ENCODE measurements around the gene LIN7A. TPM values are rescaled to one million over a fixed set of nuclear protein-coding genes. Genes with fewer than 3 reads are reported as not detected.

The LIN7A gene
- total and polyA plus RNA-seq, 7 donors = 0.48 to 2.1 (median 0.81) TPM

DNA sequence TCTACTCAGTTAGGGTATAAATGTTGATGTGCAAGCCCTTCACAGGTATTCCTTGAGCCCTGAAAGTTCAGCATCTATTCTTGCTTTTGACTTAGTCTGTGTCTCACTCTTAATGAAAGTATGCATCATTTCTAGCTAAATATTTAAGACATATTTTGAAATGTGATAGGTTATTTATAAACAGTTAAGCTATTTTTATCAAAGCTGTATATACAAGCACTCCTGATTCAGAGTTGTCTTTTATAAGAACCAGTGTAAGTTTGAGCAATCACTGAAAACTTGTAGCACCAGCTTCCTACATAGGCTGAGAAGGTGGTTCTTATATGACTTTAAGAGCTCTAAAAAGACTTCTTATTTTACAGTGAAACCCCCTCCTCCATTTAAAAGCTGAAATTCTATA, 122.4 kb downstream of the LIN7A start:
- ATAC-seq = no peak
- Histone ChIP-seq H3K4me1 (no peaks in the 10 kb centered on the region), H3K9me3 (no peaks in the 10 kb centered on the region), H3K36me3 (ENCODE audit: insufficient read depth in 1 of 2, low read depth in 1 of 2) (no peaks in the 10 kb centered on the region), H3K27me3 (ENCODE audit: insufficient read depth in 3 of 3, low read length in 2 of 3) (no peaks in the 10 kb centered on the region), H3K4me3 (no peak overlapping the region), H3K27ac (no peak overlapping the region)
- intact Hi-C loops (cut with DNase I) = no loop called here
- TF ChIP-seq, protein P1, sequence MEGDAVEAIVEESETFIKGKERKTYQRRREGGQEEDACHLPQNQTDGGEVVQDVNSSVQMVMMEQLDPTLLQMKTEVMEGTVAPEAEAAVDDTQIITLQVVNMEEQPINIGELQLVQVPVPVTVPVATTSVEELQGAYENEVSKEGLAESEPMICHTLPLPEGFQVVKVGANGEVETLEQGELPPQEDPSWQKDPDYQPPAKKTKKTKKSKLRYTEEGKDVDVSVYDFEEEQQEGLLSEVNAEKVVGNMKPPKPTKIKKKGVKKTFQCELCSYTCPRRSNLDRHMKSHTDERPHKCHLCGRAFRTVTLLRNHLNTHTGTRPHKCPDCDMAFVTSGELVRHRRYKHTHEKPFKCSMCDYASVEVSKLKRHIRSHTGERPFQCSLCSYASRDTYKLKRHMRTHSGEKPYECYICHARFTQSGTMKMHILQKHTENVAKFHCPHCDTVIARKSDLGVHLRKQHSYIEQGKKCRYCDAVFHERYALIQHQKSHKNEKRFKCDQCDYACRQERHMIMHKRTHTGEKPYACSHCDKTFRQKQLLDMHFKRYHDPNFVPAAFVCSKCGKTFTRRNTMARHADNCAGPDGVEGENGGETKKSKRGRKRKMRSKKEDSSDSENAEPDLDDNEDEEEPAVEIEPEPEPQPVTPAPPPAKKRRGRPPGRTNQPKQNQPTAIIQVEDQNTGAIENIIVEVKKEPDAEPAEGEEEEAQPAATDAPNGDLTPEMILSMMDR (IDR thresholded peaks at IDR 0.05) = no peak
- DNase-seq = no peak

DNA sequence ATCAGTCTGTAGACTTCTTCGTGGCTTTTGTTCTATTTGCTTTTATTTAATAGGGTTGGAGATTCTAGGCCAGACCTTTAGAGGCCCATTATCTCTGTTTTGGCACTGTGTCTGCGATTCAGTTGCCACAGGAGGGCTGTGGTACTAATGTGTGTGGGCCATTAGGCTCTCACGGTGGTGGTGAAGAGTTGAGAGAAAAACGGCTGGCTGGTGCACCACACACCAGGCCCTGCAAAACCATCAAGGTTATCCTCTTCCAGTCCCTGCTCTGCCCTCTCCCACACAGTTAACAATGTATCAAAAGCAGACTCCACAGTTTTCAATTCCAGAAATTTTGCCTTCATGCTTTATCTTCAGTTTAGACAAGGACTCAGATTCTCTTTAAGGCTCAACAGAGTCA, 123.3 kb downstream of the LIN7A start:
- H3K9me3 ChIP-seq = no peaks in the 10 kb centered on the region
- no peaks in the 10 kb centered on the region for H3K4me1 ChIP-seq
- H3K27me3 ChIP-seq (ENCODE audit: insufficient read depth in 3 of 3, low read length in 2 of 3) = no peaks in the 10 kb centered on the region
- H3K27ac ChIP-seq = no peak overlapping the region
- intact Hi-C loops (cut with DNase I) = no loop called here
- ATAC-seq (no peak), DNase-seq (no peak)
- WGBS, 3 donors = 78 to 83% (median 80%) methylated on average over 4 of the region's 4 CpGs
- H3K36me3 ChIP-seq (ENCODE audit: insufficient read depth in 1 of 2, low read depth in 1 of 2) = no peaks in the 10 kb centered on the region
- H3K4me3 ChIP-seq = no peak overlapping the region
- TF ChIP-seq, protein P1 (IDR thresholded peaks at IDR 0.05) = no peak

DNA sequence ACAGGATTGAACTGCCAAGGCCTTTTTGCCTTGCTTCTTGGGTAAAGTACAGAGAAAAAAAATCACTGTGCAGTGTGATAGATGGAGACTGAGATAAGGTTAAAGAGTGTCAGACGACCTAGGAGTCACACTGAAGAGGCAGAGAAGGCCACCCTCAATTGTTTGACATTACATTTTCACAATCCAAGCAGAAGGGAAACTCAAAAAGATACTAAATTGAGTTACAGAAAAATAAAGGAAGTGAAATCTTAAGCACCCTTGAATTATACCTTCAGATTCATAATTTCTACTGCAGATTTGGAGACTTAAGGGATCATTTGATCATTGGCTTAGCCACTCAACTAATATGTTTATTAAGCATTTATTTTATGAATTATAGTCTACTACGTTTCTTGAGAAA, 123.9 kb downstream of the LIN7A start:
- intact Hi-C loops (cut with DNase I) = no loop called here
- Histone ChIP-seq H3K27me3 (ENCODE audit: insufficient read depth in 3 of 3, low read length in 2 of 3) (no peaks in the 10 kb centered on the region), H3K4me3 (no peak overlapping the region), H3K27ac (no peak overlapping the region), H3K9me3 (no peaks in the 10 kb centered on the region), H3K4me1 (no peaks in the 10 kb centered on the region), H3K36me3 (ENCODE audit: insufficient read depth in 1 of 2, low read depth in 1 of 2) (no peaks in the 10 kb centered on the region)
- TF ChIP-seq, protein P1 (IDR thresholded peaks at IDR 0.05) = no peak
- 65 to 74% (median 66%) methylated on average over 2 of the region's 2 CpGs for WGBS, 3 donors
- ATAC-seq (no peak), DNase-seq (no peak)

DNA sequence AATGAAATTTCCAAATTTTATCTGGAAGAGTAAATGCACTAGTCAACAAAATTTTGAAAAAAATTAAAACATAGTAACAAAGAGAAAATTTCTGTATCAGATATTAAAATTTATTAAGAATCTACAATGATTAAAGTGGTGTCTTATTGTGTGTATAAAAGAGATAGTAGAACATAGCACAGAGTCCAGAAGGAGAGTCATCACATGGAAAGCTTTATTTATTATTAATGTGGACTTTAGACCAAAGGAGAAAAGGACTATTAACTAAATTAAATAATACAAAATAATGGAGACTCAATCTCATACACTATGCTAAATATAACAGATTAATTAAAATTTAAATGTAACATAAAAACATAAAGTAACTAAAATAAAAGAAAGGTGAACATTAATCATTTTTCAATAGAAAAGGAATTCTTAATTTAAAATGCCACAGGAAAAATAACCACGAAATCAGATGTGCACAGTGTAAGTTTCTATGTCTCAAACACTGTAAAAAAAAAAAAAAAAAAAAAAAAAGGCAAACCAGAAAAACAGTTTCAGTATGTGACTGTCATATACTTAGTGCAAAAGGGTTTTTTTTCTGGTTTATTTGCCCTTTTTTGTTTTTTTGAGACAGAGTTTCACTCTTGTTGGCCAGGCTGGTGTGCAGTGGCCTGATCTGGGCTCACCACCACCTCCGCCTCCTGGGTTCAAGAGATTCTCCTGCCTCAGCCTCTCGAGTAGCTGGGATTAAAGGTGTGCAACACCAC, 125.6 kb downstream of the LIN7A start:
- H3K4me3 ChIP-seq = no peak overlapping the region
- WGBS, 3 donors = 76 to 86% (median 80%) methylated on average over 3 of the region's 3 CpGs
- H3K4me1 ChIP-seq = no peaks in the 10 kb centered on the region
- H3K27ac ChIP-seq = no peak overlapping the region
- intact Hi-C loops (cut with DNase I) = no loop called here
- DNase-seq = no peak
- no peaks in the 10 kb centered on the region for H3K27me3 ChIP-seq (ENCODE audit: insufficient read depth in 3 of 3, low read length in 2 of 3)
- no peaks in the 10 kb centered on the region for H3K9me3 ChIP-seq
- TF ChIP-seq, protein P1 (IDR thresholded peaks at IDR 0.05) = no peak
- ATAC-seq = no peak
- H3K36me3 ChIP-seq (ENCODE audit: insufficient read depth in 1 of 2, low read depth in 1 of 2) = no peaks in the 10 kb centered on the region

DNA sequence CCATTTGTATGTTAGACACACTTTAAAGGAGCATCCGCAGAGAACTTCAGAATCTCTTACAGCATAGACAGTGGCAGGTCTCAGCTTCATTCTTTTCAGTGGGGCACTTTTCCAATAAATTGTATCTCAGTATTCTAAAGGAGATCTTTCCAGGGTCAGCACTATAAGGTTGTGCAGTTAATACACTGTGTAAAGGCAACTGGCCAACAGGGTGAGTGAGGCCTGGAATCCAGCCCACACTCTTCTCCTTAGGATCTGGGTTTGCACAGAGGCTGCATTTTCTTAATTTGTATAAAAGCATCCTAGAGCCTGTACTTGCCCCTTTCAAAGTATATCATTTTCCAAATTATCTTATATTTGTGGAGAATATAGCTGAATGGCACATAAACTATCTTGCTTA, 126.9 kb downstream of the LIN7A start:
- TF ChIP-seq, protein P1 (IDR thresholded peaks at IDR 0.05) = no peak
- H3K36me3 ChIP-seq (ENCODE audit: insufficient read depth in 1 of 2, low read depth in 1 of 2) = no peaks in the 10 kb centered on the region

More for the DNA sequence above, 126.9 kb downstream of the LIN7A start:
- intact Hi-C loops (cut with DNase I) = no loop called here
- no peak overlapping the region for H3K27ac ChIP-seq
- no peaks in the 10 kb centered on the region for H3K27me3 ChIP-seq (ENCODE audit: insufficient read depth in 3 of 3, low read length in 2 of 3)
- H3K9me3 ChIP-seq = no peaks in the 10 kb centered on the region
- 0 to 42% (median 1%) methylated on average over 1 of the region's 1 CpG for WGBS, 3 donors
- DNase-seq = no peak
- no peak for ATAC-seq
- no peaks in the 10 kb centered on the region for H3K4me1 ChIP-seq
- no peak overlapping the region for H3K4me3 ChIP-seq

All from psoas muscle (tissue), 8 donors.